GM20000 (cell line): ENCODE measurements around the gene NR1D2.

Source experiments
- DNase-seq: peaks from one replicate; pipeline ENCODE4 v3.0.0; 2012; ENCODE audit warnings: low spot score
- CTCF ChIP-seq: IDR thresholded peaks from 2 replicates; pipeline ENCODE4 v1.5.1; 2012; ENCODE audit warnings: mild to moderate bottlenecking, control low read depth; ENCODE audit errors: extremely low read depth, missing control alignments

The NR1D2 gene

GRCh38 chr3:23964537-23965235 is 19.6 kb downstream of the NR1D2 start:
- TF ChIP-seq CTCF = no peak
- no peak for DNase-seq

GRCh38 chr3:23966328-23966727 is 21.2 kb downstream of the NR1D2 start:
- no peak for DNase-seq

DNA sequence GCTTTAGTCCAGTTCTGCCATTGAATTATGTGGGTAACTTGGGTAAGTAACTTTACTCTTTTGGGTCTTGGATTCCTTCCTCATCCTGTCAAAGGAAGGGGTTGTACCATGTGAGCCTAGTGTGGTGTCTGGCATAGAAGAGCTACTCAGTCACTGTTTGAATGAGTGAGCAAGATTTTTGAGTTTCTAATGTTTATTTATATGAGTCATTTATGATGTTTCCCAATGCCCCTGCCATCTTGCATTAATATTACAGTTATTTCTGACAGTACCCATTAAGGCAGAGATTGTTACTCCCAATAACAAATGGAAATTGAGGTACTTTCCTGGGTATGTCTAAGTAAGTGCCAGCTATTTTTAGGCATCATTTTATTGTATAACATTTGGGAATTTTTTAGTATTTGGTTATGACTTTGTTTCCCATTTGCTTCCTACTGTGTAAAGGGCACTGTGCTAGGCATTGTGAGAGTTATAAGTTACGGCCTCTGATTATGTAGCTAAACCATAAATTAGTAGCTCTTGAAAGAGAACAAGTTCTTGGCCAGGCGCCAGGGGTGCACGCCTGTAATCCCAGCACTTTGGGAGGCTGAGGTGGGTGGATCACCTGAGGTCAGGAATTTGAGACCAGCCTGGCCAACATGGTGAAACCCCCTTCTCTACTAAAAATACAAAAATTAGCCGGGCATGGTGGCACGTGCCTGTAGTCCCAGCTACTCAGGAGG is 23.5 kb downstream of the NR1D2 start:
- no peak for DNase-seq
- no peak for TF ChIP-seq CTCF

More at GRCh38 chr3:23966328-23966727, 21.2 kb downstream of the NR1D2 start:
- TF ChIP-seq CTCF = no peak

- TF ChIP-seq CTCF = no peak
- DNase-seq = no peak
Measured at GRCh38 chr3:23969393-23969792, 24.3 kb downstream of the NR1D2 start.

GRCh38 chr3:23971684-23972083 is 26.6 kb downstream of the NR1D2 start:
- no peak for TF ChIP-seq CTCF
- no peak for DNase-seq

- no peak for DNase-seq
- no peak for TF ChIP-seq CTCF
Measured at GRCh38 chr3:23976555-23976954, 31.5 kb downstream of the NR1D2 start.

- DNase-seq = no peak
- no peak for TF ChIP-seq CTCF
Measured at GRCh38 chr3:23979569-23979968, 34.5 kb downstream of the NR1D2 start.
